ENCODE results near the gene TTC16. TPM values are rescaled to one million over a fixed set of nuclear protein-coding genes. Genes with fewer than 3 reads are reported as not detected.

Gene TTC16, protein sequence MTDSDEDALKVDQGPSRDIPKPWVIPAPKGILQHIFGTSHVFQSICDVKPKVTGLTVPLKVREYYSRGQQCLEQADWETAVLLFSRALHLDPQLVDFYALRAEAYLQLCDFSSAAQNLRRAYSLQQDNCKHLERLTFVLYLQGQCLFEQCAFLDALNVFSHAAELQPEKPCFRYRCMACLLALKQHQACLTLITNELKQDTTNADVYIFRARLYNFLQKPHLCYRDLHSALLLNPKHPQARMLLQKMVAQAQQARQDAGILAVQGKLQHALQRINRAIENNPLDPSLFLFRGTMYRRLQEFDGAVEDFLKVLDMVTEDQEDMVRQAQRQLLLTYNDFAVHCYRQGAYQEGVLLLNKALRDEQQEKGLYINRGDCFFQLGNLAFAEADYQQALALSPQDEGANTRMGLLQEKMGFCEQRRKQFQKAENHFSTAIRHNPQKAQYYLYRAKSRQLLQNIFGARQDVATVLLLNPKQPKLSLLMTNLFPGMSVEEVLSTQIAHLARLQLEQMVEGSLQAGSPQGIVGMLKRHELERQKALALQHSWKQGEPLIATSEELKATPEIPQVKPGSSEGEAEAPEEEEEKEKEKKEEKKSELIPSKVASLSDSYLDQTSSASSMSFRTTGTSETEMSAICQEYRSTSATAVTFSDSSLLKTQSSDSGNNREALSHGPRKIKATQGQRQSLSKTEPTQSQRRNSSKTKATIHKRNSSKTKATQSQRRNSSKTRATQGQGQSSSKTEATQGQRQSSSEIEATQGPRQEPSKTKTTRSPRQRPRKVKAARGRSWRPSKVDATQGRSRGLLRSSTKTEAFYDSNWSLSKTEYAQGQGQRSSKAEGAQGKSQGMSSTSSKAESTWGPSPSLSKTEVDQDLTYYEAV
- 0.06 TPM in 1 of 2 replicates, not detected in the other for total RNA-seq (2014; rRNA removed; shearing (Covaris generic))

- DNase-seq (ENCODE audit: low read depth) = peak; percentile 100
Measured at GRCh38 chr9:127715470-127716337, at the start of gene TTC16, which contains the start of gene PTRH1. TTC16 (plus strand) TSS chr9:127716079; CDS start chr9:127716146, 67 bp downstream. PTRH1 (minus strand) TSS chr9:127715663; CDS start chr9:127715639, 24 bp downstream.

GRCh38 chr9:127667127-127667844 lies 48.6 kb upstream of the TTC16 start:
- DNase-seq (ENCODE audit: low read depth) = no peak

GRCh38 chr9:127667906-127668305 lies 48.0 kb upstream of the TTC16 start:
- DNase-seq (ENCODE audit: low read depth) = no peak

DNA sequence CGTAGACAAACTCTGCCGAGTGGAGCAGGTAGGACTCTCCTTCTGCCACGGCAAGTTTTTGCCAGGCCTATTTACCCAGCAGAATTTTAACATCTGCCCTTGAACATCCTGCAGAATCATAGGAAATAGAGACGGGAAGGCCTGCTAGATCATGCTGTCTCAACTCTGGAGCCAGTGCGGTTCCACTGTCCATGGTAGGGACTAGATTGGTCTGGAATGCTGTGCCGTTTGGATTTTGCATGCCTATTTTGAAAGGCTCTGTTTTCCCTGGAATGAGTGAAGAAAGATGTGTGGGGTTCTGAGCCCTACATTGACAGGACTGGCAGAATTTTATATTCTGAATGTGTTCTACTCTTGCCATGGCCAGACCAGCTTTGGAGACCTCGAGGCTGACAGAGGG lies 42.6 kb upstream of the TTC16 start:
- no peak for DNase-seq (ENCODE audit: low read depth)

DNA sequence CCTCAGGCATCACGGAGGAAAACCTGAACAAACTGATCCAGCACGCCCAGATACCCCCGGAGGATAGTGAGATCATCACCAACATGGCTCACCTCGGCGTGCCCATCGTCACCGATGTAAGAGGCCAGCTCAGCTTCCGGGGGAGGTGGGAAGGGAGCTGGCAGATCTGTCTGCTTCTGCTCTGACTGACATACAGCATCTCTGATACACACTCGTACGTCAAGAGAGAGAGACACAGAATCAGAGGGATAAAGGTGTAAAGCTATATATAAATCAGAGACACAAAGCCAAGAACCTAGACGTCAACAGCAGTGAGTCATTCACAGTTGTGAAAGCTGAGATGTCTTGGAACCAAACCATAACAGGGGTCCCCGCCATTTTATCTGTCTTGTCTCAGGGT lies 39.2 kb upstream of the TTC16 start:
- DNase-seq (ENCODE audit: low read depth) = peak; percentile 16

DNA sequence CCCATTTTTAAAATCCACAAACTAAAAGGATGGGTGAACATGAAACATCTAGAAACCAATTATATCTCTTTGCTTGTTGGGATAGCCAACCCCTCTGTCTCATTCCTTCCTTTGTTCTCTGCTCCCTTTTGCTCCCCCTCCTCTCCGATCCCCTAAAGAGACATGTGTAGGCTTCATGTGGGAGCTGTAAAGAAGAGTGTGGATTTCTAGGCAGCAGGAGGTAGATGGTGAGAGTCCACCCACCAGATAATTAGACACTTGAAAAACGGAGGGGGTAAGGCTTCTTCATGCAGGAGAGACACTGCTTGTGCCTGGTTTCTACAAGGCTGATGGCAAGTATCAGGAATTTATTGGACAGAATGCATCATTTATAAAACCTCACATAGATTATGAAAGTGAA lies 36.4 kb upstream of the TTC16 start:
- no peak for DNase-seq (ENCODE audit: low read depth)

GRCh38 chr9:127680226-127680625 lies 35.7 kb upstream of the TTC16 start:
- no peak for DNase-seq (ENCODE audit: low read depth)

- no peak for DNase-seq (ENCODE audit: low read depth)
Measured at GRCh38 chr9:127680846-127681245, 35.0 kb upstream of the TTC16 start.

DNA sequence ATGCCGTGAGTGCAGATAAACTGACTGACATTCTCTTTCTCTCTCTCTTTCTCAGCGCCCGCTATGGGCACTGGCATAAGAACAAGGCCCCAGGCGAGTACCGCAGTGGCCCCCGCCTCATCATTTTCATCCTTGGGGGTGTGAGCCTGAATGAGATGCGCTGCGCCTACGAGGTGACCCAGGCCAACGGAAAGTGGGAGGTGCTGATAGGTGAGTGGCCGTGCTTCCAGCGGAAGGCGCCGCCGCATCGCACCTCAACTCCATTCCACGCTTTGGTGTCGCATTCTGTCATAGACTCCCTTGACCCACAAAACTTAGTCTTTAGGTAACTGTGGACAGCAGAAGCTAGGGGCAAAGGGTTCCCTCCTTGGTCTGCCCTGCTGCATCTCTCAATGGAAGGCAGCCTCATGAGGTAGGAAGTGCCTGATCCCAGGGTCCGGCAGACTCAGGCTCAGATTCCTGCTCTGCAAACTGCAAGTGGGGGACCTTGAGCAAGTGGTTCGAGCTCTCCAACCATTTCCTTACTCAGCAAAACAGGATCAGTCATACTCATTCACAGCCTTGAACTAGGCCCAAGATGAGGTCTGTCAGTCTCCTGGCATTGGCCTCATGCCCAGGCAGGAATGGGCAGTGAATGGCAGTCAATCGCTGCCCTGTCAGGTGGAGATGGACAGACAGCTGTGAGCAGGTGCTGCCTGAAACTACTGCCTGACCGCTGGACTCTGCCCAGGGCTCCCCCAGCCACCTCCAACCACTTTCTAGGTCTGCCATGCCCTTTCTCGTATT lies 33.3 kb upstream of the TTC16 start:
- no peak for DNase-seq (ENCODE audit: low read depth)

DNA sequence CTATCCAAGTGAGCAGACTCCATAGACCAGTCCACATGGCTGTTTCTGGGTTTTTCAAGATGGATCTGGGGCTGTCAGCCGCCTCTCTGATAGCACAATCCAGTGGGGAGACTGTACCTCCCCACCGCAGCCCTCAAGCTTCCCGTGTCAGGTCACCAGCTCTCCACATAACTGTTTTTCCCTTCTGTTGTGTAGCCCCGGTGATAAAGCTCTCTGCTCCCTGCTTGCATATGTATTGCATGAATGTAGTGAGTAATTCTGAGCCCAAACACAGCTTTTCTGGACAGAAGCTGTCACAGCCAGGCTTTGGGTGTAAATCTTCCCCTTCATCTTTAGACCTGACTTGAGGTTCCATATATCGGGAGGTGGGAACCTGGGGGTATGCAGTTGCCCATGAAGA lies 32.2 kb upstream of the TTC16 start:
- no peak for DNase-seq (ENCODE audit: low read depth)

- DNase-seq (ENCODE audit: low read depth) = peak; percentile 53
Measured at GRCh38 chr9:127684576-127684975, 31.3 kb upstream of the TTC16 start.

GRCh38 chr9:127686461-127687393 lies 29.2 kb upstream of the TTC16 start:
- DNase-seq (ENCODE audit: low read depth) = no peak

GRCh38 chr9:127689329-127690000 lies 26.4 kb upstream of the TTC16 start:
- no peak for DNase-seq (ENCODE audit: low read depth)

DNA sequence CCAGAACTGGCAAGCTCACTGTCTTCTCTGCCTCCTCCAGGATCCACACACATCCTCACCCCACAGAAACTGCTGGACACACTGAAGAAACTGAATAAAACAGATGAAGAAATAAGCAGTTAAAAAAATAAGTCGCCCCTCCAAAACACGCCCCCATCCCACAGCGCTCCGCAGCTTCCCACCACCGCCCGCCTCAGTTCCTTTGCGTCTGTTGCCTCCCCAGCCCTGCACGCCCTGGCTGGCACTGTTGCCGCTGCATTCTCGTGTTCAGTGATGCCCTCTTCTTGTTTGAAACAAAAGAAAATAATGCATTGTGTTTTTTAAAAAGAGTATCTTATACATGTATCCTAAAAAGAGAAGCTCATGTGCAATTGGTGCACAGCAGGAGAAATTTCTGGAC lies 25.1 kb upstream of the TTC16 start:
- no peak for DNase-seq (ENCODE audit: low read depth)

GRCh38 chr9:127692071-127692470 lies 23.8 kb upstream of the TTC16 start:
- no peak for DNase-seq (ENCODE audit: low read depth)

DNA sequence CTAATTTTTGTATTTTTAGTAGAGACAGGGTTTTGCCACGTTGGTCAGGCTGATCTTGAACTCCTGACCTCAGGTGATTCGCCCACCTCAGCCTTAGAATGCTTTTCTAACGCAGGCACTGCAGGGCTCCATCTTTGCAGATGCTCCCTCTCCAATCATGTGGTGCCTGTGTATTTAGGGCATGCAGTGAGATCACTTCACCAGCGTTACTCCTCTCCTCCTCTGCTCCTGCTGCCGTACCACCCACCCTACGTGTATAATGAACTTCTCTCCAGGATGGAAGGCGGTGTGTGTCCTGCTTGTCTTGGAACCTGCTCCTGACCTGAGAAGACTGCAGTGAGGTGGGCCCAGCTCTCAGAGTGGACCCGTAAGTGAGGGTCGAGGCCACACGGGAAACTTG lies 22.7 kb upstream of the TTC16 start:
- no peak for DNase-seq (ENCODE audit: low read depth)

DNA sequence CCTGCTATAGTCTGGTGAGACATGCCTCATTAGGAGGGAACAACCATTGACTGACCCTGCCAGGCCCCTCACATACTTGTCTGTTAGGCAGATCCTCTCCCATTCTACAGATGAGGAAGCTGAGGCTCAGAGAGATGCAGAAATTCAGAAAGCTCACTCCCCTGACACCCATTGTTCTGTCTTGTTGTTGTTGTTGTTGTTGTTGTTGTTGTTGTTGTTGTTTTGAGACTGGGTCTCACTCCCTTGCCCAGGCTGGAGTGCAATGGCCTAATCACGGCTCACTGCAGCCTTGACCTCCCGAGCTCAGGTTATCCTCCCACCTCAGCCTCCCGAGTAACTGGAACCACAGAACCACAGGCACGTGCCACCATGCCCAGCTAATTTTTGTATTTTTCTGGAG lies 22.2 kb upstream of the TTC16 start:
- DNase-seq (ENCODE audit: low read depth) = no peak

DNA sequence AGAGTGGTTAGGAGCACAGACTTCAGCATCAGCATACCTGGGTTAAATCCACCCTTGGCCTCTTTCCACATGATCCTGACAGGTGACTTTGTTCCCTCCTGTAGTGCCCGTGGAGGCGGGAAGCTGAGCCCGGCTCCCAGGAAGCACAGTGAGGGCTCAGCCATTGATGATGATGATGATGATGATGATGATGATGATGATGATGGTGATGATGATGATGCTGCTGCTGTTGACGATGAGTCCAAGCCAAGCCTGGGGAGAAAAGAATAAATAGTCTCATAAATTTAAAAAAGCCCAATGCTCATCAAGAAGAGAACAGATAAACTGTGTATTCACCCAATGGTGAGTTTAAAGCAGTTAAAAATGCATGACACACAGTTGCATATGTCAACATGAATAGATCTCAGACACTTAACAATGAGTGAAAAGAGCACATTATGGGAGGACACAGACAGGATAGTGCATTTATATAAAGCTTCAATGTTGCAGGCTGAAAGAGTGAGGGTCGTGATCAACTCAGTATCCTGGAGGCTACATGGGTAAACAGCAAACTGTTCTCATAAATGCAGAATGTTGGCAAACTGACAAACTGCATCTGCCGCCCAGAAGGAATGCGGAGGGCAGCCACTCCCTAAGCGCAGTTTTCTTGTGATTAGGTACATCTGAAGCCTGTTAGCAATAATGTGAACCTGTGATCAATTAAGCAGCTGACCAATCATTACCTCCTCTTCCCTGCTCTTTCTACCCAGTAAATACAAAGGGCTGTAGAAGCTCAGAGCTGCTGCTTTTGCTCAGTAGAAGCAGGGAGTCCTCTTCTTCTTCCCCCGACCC lies 20.8 kb upstream of the TTC16 start:
- DNase-seq (ENCODE audit: low read depth) = no peak

Measured in Daoy (cell line).